Measurements from ENCODE around the gene CCNDBP1. TPM values are rescaled to one million over a fixed set of nuclear protein-coding genes. Genes with fewer than 3 reads are reported as not detected.
"Not testable (repeated sequence)": the region's sequence is repeated elsewhere in the genome, so short reads cannot be mapped to it uniquely, and the experiment has no call there.

CCNDBP1 gene
- total RNA-seq, 1 donor from 2014 or later, result 43.1 TPM

- H3K27me3 Mint-ChIP-seq (ENCODE audit: insufficient read depth, low read depth), result no peaks in the 10 kb centered on the region
- Histone ChIP-seq H3K4me1 (no peaks in the 10 kb centered on the region), H3K4me3 (no peak overlapping the region), H3K27ac (no peak overlapping the region), H2AFZ (replicated peaks) (no peak overlapping the region), H3K9me3 (ENCODE audit: low read depth) (no peaks in the 10 kb centered on the region), H4K20me1 (ENCODE audit: low read depth) (no peaks in the 10 kb centered on the region), H3K4me2 (no peak overlapping the region), H3K9ac (no peak overlapping the region), H3F3A (ENCODE audit: low read depth) (no peaks in the 10 kb centered on the region), H3K36me3 (no peaks in the 10 kb centered on the region), H3K79me2 (ENCODE audit: low read depth) (no peaks in the 10 kb centered on the region), H3K27me3 (no peaks in the 10 kb centered on the region)
- H3K36me3 Mint-ChIP-seq, result peaks cover 3% of the 10 kb centered on the region
- H3K4me1 Mint-ChIP-seq, result no peaks in the 10 kb centered on the region
- no peak for TF ChIP-seq EZH2 (IDR thresholded peaks at IDR 0.05)
- no peak for TF ChIP-seq EZH2phosphoT487 (IDR thresholded peaks at IDR 0.05)
- TF ChIP-seq, protein P1, sequence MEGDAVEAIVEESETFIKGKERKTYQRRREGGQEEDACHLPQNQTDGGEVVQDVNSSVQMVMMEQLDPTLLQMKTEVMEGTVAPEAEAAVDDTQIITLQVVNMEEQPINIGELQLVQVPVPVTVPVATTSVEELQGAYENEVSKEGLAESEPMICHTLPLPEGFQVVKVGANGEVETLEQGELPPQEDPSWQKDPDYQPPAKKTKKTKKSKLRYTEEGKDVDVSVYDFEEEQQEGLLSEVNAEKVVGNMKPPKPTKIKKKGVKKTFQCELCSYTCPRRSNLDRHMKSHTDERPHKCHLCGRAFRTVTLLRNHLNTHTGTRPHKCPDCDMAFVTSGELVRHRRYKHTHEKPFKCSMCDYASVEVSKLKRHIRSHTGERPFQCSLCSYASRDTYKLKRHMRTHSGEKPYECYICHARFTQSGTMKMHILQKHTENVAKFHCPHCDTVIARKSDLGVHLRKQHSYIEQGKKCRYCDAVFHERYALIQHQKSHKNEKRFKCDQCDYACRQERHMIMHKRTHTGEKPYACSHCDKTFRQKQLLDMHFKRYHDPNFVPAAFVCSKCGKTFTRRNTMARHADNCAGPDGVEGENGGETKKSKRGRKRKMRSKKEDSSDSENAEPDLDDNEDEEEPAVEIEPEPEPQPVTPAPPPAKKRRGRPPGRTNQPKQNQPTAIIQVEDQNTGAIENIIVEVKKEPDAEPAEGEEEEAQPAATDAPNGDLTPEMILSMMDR (IDR thresholded peaks at IDR 0.05), result no peak
- no peak for DNase-seq (ENCODE audit: low spot score)
- no peak overlapping the region for H3K4me3 Mint-ChIP-seq
- H3K27ac Mint-ChIP-seq, result no peak overlapping the region
- no peaks in the 10 kb centered on the region for H3K9me3 Mint-ChIP-seq
These were observed 31.9 kb upstream of the CCNDBP1 start for GRCh38 chr15:43153269-43153668.

GRCh38 chr15:43165801-43166325, 19.3 kb upstream of the CCNDBP1 start:
- DNase-seq (ENCODE audit: low spot score), result no peak
- no peaks in the 10 kb centered on the region for H3K36me3 ChIP-seq
- no peaks in the 10 kb centered on the region for H3K27me3 ChIP-seq
- H2AFZ ChIP-seq (replicated peaks), result no peak overlapping the region
- H3K4me3 ChIP-seq, result no peak overlapping the region
- H3K4me2 ChIP-seq, result no peak overlapping the region
- no peaks in the 10 kb centered on the region for H3K79me2 ChIP-seq (ENCODE audit: low read depth)
- H3F3A ChIP-seq (ENCODE audit: low read depth), result no peaks in the 10 kb centered on the region
- H3K27me3 Mint-ChIP-seq (ENCODE audit: insufficient read depth, low read depth), result no peaks in the 10 kb centered on the region
- H3K4me1 ChIP-seq, result no peaks in the 10 kb centered on the region
- no peak overlapping the region for H3K9ac ChIP-seq
- no peaks in the 10 kb centered on the region for H3K4me1 Mint-ChIP-seq
- peaks cover 6% of the 10 kb centered on the region for H3K9me3 Mint-ChIP-seq
- no peak overlapping the region for H3K27ac Mint-ChIP-seq
- H3K36me3 Mint-ChIP-seq, result peaks cover 14% of the 10 kb centered on the region
- no peak overlapping the region for H3K27ac ChIP-seq
- H3K9me3 ChIP-seq (ENCODE audit: low read depth), result no peaks in the 10 kb centered on the region
- no peaks in the 10 kb centered on the region for H4K20me1 ChIP-seq (ENCODE audit: low read depth)
- TF ChIP-seq EZH2 (IDR thresholded peaks at IDR 0.05) (no peak), EZH2phosphoT487 (IDR thresholded peaks at IDR 0.05) (no peak)
- TF ChIP-seq, protein P1 (IDR thresholded peaks at IDR 0.05), result no peak
- no peak overlapping the region for H3K4me3 Mint-ChIP-seq

DNA sequence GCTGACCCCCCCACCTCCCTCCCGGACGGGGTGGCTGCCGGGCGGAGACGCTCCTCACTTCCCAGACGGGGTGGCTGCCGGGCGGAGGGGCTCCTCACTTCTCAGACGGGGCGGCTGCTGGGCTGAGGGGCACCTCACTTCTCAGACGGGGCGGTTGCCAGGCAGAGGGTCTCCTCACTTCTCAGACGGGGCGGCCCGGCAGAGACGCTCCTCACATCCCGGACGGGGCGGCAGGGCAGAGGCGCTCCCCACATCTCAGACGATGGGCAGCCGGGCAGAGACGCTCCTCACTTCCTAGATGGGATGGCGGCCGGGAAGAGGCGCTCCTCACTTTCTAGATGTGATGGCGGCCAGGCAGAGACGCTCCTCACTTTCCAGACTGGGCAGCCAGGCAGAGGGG, 17.9 kb upstream of the CCNDBP1 start:
- not testable (repeated sequence) for H3K4me3 Mint-ChIP-seq; H3K79me2 ChIP-seq (ENCODE audit: low read depth)

GRCh38 chr15:43168192-43169107, 16.8 kb upstream of the CCNDBP1 start:
- H3K36me3 ChIP-seq, result no peaks in the 10 kb centered on the region
- H3K4me1 ChIP-seq, result no peaks in the 10 kb centered on the region
- no peak overlapping the region for H3K27ac Mint-ChIP-seq
- H4K20me1 ChIP-seq (ENCODE audit: low read depth), result no peaks in the 10 kb centered on the region
- no peaks in the 10 kb centered on the region for H3K27me3 Mint-ChIP-seq (ENCODE audit: insufficient read depth, low read depth)
- no peaks in the 10 kb centered on the region for H3K9me3 ChIP-seq (ENCODE audit: low read depth)
- no peaks in the 10 kb centered on the region for H3F3A ChIP-seq (ENCODE audit: low read depth)
- no peak for DNase-seq (ENCODE audit: low spot score)
- H3K36me3 Mint-ChIP-seq, result peaks cover 20% of the 10 kb centered on the region
- H3K4me1 Mint-ChIP-seq, result no peaks in the 10 kb centered on the region
- no peak overlapping the region for H3K4me3 ChIP-seq
- peaks cover 11% of the 10 kb centered on the region for H3K9me3 Mint-ChIP-seq
- no peak overlapping the region for H3K4me3 Mint-ChIP-seq
- H3K27me3 ChIP-seq, result no peaks in the 10 kb centered on the region
- H2AFZ ChIP-seq (replicated peaks), result no peak overlapping the region
- no peak overlapping the region for H3K27ac ChIP-seq
- no peak overlapping the region for H3K9ac ChIP-seq
- H3K79me2 ChIP-seq (ENCODE audit: low read depth), result no peaks in the 10 kb centered on the region
- TF ChIP-seq, protein P1 (IDR thresholded peaks at IDR 0.05), result no peak
- TF ChIP-seq EZH2 (IDR thresholded peaks at IDR 0.05) (no peak), EZH2phosphoT487 (IDR thresholded peaks at IDR 0.05) (no peak)
- H3K4me2 ChIP-seq, result no peak overlapping the region

More for the DNA sequence above, 17.9 kb upstream of the CCNDBP1 start:
- H3K4me2 ChIP-seq; H3K27ac ChIP-seq; H3K36me3 ChIP-seq; H3K4me1 ChIP-seq; DNase-seq (ENCODE audit: low spot score); H3K4me3 ChIP-seq; H2AFZ ChIP-seq (replicated peaks); H3F3A ChIP-seq (ENCODE audit: low read depth); H3K27me3 ChIP-seq; H3K9me3 ChIP-seq (ENCODE audit: low read depth); H4K20me1 ChIP-seq (ENCODE audit: low read depth); H3K4me1 Mint-ChIP-seq; H3K27ac Mint-ChIP-seq; H3K27me3 Mint-ChIP-seq (ENCODE audit: insufficient read depth, low read depth); H3K9me3 Mint-ChIP-seq; H3K9ac ChIP-seq: not testable (repeated sequence)
- peaks cover 16% of the 10 kb centered on the region for H3K36me3 Mint-ChIP-seq
